Stimulated activated CD8-positive, alpha-beta memory T cell treated with anti-CD3 and anti-CD28 coated beads, Interleukin-15, amount 100 ng/mL, for 48 hours (primary cell): ENCODE results near the gene PPP2R2C.

Experiments
- DNase-seq, 2 donors: peaks; one replicate each; pipeline ENCODE4 v3.0.0-alpha.2; 2020; ENCODE audit warnings: low read depth in 2 of 2

PPP2R2C gene

GRCh38 chr4:6494431-6495295 is 22.2 kb upstream of the PPP2R2C start:
- no peak for DNase-seq

- no peak for DNase-seq
Measured at GRCh38 chr4:6493658-6494304, 21.4 kb upstream of the PPP2R2C start.

- no peak for DNase-seq
Measured at GRCh38 chr4:6492861-6493657, 20.6 kb upstream of the PPP2R2C start.

- DNase-seq, result no peak
Measured at GRCh38 chr4:6492027-6492590, 19.7 kb upstream of the PPP2R2C start.

GRCh38 chr4:6491235-6491634 is 18.8 kb upstream of the PPP2R2C start:
- no peak for DNase-seq

GRCh38 chr4:6489927-6490326 is 17.5 kb upstream of the PPP2R2C start:
- DNase-seq, result no peak

GRCh38 chr4:6487466-6487865 is 15.1 kb upstream of the PPP2R2C start:
- DNase-seq, result no peak

- DNase-seq, result no peak
Measured at GRCh38 chr4:6480534-6481088, 8.2 kb upstream of the PPP2R2C start.

- no peak for DNase-seq
Measured at GRCh38 chr4:6478546-6479220, 6.3 kb upstream of the PPP2R2C start.

- no peak for DNase-seq
Measured at GRCh38 chr4:6476893-6477292, 4.5 kb upstream of the PPP2R2C start.

- no peak for DNase-seq
Measured at GRCh38 chr4:6475492-6476020, 3.1 kb upstream of the PPP2R2C start.

GRCh38 chr4:6474705-6475457 is 2.5 kb upstream of the PPP2R2C start:
- DNase-seq, result no peak

- DNase-seq, result no peak
Measured at GRCh38 chr4:6474053-6474568, 1.7 kb upstream of the PPP2R2C start.

- no peak for DNase-seq
Measured at GRCh38 chr4:6473264-6474052, 1.0 kb upstream of the PPP2R2C start.

GRCh38 chr4:6472008-6472386 is 417 bp downstream of the PPP2R2C start:
- DNase-seq, result no peak

GRCh38 chr4:6471307-6472007 is 957 bp downstream of the PPP2R2C start:
- DNase-seq, result no peak

- DNase-seq, result no peak
Measured at GRCh38 chr4:6470502-6471306, 1.7 kb downstream of the PPP2R2C start.
